Heart right ventricle (tissue), 16 donors: ENCODE results near the gene CNOT4. TPM values are rescaled to one million over a fixed set of nuclear protein-coding genes. Genes with fewer than 3 reads are reported as not detected.
"Not testable (repeated sequence)": the region's sequence is repeated elsewhere in the genome, so short reads cannot be mapped to it uniquely, and the experiment has no call there.

Experiments
- ATAC-seq, 8 donors: fragments of 200-7000 bp; cut with Tn5 transposase; one replicate each; pipeline ENCODE4 v1.9.1; 2020; ENCODE audit warnings: mild to moderate bottlenecking in 8 of 8, moderate library complexity in 8 of 8, moderate number of reproducible peaks in 1 of 8
- DNase-seq, 2 donors: peaks; one replicate each; pipeline ENCODE4 v3.0.0-alpha.2; 2020
- H3K27ac ChIP-seq, 10 donors: fragments of 200-600 bp; sonication (generic) in 2 of 10; one replicate each; pipeline versions ENCODE4 v1.5.0 to v1.8.0; 2020 to 2022; ENCODE audit warnings: mild to moderate bottlenecking in 3 of 10
- H3K27me3 ChIP-seq, 7 donors: fragments of 200-600 bp; one replicate each; pipeline ENCODE4 v1.8.0; 2021 to 2022; ENCODE audit warnings: mild to moderate bottlenecking in 2 of 7
- H3K36me3 ChIP-seq, 9 donors: fragments of 200-600 bp; sonication (generic) in 1 of 9; one replicate each; pipeline versions ENCODE4 v1.5.0 to v1.8.0; 2020 to 2022; ENCODE audit warnings: mild to moderate bottlenecking in 2 of 9
- H3K4me1 ChIP-seq, 9 donors: fragments of 200-600 bp; sonication (generic) in 1 of 9; one replicate each; pipeline versions ENCODE4 v1.5.0 to v1.8.0; 2020 to 2022; ENCODE audit warnings: mild to moderate bottlenecking in 4 of 9
- H3K4me3 ChIP-seq, 10 donors: fragments of 200-600 bp; sonication (generic) in 2 of 10; one replicate each; pipeline versions ENCODE4 v1.5.0 to v1.8.0; 2020 to 2022; ENCODE audit warnings: mild to moderate bottlenecking in 7 of 10, moderate library complexity in 2 of 10
- H3K9me3 ChIP-seq, 11 donors: fragments of 200-600 bp in 10 of 11; sonication (generic) in 2 of 11; one replicate each; pipeline versions ENCODE4 v1.5.0 to v1.8.0; 2013 to 2022; ENCODE audit warnings: mild to moderate bottlenecking in 2 of 11, control low read depth in 1 of 11, moderate library complexity in 1 of 11
- WGBS, 2 donors: extraction: QIAGEN DNeasy Blood & Tissue Kit; methylation state at CpG; one replicate each; pipeline ENCODE4 v1.1.7; 2013; ENCODE audit warnings: inconsistent platforms in 1 of 2; 5-methylcytosine and 5-hydroxymethylcytosine counted together
- intact Hi-C, 10 donors: fragments of 100-400 bp; cut with DNase I; formaldehyde crosslinking; loops; one replicate each; pipeline versions ENCODE4 v1.11.1 to v1.14.2; 2022
- polyA plus RNA-seq, 2 donors: library from polyadenylated mRNA; stranded (reverse); fragments of 200-250 nt; gene quantifications; one replicate each; pipeline ENCODE4 v1.2.3, GENCODE V29; 2013
- total RNA-seq, 10 donors: library from RNA; stranded (reverse); fragmentation: NEBNext Ultra II Directional in 3 of 10; extraction: Animal tissue kit (Norgen Biotek cat#: 25700) in 3 of 10; gene quantifications; one replicate each; pipeline versions ENCODE4 v1.2.1 to v1.2.4, GENCODE V29; 2021 to 2023
- TF ChIP-seq, protein P1 (sequence below), 9 donors: fragments of 200-600 bp; sonication (generic) in 2 of 9; IDR thresholded peaks; one replicate each; pipeline versions ENCODE4 v1.5.0 to v1.8.0; 2021 to 2022; ENCODE audit warnings: antibody characterized with exemption in 9 of 9, mild to moderate bottlenecking in 5 of 9, moderate library complexity in 1 of 9
- donor health status: Arrhythmogenic right ventricular cardiomyopathy.
- donor health status: ischemic (EF 13 %, LVEDD 7.1; RV severe dilation, severe dysfunction).
- donor health status: healthy with polysubstance abuse.
- donor health status: DM: no; HTN: yes; CAD: no.
- donor health status: DM: no; HTN: no; CAD: no.
- donor health status: ischemic (EF 25% LVEDD 6.9; RV normal size, moderate dysfunction).
- donor health status: ischemic (EF 25% LVEDD 5.7; RV mildly dilated, moderate dysfunction).
- donor health status: healthy.
- donor health status: DM: yes; HTN: yes; CAD: no.
- donor health status: Ischemic cardiomyopathy.
- donor health status: ischemic (EF 35%, LVEDD 5.7; RV mildly dilated, moderate dysfunction).
- donor health status: nonischemic (EF 11% LVEDD 7.7; RV severe dilation, severe dysfunction).
- donor health status: DM: yes; HTN: yes; CAD: no.
- donor health status: PGD.
- donor health status: ischemic (EF 29% LVEDD 5.4; RV normal size, mild dysfunction).
- donor health status: nonischemic (EF 23%, LVEDD 6.1; RV moderate dilation, normal function).

Gene CNOT4
- total and polyA plus RNA-seq, 12 donors, result 5.2 to 31.7 (median 27.0) TPM

DNA sequence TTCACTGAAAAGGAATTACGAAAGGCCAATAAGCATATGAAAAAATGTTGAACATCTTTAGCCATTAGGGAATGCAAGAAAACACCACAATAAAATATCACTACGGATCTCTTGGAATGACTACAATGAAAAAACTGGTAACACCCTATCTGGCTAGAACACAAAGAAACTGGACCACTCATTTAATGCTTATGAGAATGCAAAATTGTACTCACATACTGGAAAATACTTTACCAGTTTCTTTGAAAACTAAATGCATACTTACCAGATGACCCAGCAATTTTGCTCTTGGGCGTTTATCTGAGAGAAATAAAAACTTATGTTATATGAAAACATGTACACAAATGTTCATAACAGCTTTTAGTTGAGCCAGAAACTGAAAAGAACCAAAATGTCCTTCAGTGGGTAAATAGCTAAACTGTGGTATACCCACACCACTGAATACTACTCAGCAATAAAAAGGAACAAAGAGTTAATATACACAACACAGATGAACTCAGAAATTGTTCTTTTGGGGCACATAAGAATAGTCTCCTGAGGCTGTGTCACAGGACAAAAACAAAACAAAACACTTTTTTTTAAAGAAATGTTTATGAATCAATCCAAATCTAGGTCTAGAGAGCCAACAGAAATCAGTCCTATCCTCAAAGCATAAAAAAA, 23.5 kb downstream of the CNOT4 start:
- H3K36me3 ChIP-seq, result no peaks in the 10 kb centered on the region
- H3K9me3 ChIP-seq, result no peaks in the 10 kb centered on the region
- no peak overlapping the region for H3K27ac ChIP-seq
- intact Hi-C loops, result loop anchor here in 1 of 10 donors (5.0 kb wide), 1 partner anchor 256 kb away; no protein-coding TSS in a partner anchor
- TF ChIP-seq, protein P1, sequence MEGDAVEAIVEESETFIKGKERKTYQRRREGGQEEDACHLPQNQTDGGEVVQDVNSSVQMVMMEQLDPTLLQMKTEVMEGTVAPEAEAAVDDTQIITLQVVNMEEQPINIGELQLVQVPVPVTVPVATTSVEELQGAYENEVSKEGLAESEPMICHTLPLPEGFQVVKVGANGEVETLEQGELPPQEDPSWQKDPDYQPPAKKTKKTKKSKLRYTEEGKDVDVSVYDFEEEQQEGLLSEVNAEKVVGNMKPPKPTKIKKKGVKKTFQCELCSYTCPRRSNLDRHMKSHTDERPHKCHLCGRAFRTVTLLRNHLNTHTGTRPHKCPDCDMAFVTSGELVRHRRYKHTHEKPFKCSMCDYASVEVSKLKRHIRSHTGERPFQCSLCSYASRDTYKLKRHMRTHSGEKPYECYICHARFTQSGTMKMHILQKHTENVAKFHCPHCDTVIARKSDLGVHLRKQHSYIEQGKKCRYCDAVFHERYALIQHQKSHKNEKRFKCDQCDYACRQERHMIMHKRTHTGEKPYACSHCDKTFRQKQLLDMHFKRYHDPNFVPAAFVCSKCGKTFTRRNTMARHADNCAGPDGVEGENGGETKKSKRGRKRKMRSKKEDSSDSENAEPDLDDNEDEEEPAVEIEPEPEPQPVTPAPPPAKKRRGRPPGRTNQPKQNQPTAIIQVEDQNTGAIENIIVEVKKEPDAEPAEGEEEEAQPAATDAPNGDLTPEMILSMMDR (IDR thresholded peaks at IDR 0.05), result no peak
- 70 to 77% methylated on average over 3 of the region's 3 CpGs for WGBS, 2 donors
- H3K27me3 ChIP-seq, result no peaks in the 10 kb centered on the region
- no peak for ATAC-seq
- H3K4me3 ChIP-seq, result no peak overlapping the region
- H3K4me1 ChIP-seq, result peaks cover 0 to 32% (median 12%) of the 10 kb centered on the region in 9 donors
- no peak for DNase-seq

DNA sequence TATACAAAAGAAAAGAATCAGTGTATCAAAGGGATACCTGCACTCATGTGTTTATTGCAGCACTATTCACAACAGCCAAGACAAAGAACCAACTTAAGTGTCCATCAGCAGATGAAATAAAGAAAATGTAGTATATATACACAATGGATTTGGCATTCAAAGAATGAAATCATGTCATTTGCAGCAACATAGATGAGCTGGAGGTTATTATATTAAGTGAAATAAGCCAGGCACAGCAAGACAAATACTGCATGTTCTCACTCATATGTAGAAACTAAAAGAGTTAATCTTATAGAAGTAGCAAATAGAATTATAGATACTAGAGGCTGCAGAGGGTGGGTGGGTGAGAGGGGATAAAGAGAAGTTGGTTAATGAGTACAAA, 28.3 kb downstream of the CNOT4 start:
- ATAC-seq, result no peak

DNA sequence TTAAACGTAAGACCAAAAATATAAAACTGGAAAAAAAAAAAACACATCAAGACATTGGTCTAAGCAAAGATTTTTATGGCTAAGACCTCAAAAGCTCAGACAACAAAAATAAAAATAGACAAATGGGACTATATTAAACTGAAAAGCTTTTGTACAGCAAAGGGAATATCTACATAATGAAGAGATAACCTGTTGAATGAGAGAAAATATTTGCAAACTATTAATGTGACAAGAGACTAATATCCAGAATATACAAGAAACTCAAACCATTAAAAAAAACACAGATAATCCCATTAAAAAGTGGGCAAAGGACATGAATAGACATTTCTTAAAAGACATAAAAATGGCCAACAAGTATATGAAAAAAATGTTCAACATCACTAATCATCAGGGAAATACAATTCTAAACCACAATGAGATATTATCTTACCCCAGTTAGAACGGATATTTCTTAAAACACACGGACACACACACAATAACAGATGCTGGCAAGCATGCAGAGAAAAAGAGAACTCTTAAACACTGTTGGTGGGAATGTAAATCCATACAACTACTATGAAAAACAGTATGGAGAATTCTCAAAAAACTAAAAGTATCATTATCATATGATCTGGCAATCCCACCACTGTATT, 28.8 kb downstream of the CNOT4 start:
- peaks cover 0 to 9% (median 0%) of the 10 kb centered on the region in 9 donors for H3K36me3 ChIP-seq
- DNase-seq, result no peak
- ATAC-seq, result no peak
- H3K4me3 ChIP-seq, result no peak overlapping the region
- H3K9me3 ChIP-seq, result no peaks in the 10 kb centered on the region
- TF ChIP-seq, protein P1 (IDR thresholded peaks at IDR 0.05), result no peak
- 53 to 57% methylated on average over 3 of the region's 3 CpGs for WGBS, 2 donors
- H3K27ac ChIP-seq, result no peak overlapping the region
- no peaks in the 10 kb centered on the region for H3K27me3 ChIP-seq
- H3K4me1 ChIP-seq, result peaks cover 0 to 16% (median 10%) of the 10 kb centered on the region in 9 donors
- intact Hi-C loops, result no loop called here

More for the DNA sequence above, 28.3 kb downstream of the CNOT4 start:
- Histone ChIP-seq H3K36me3 (peaks cover 0 to 9% (median 0%) of the 10 kb centered on the region in 9 donors), H3K4me3 (no peak overlapping the region), H3K4me1 (peaks cover 0 to 16% (median 12%) of the 10 kb centered on the region in 9 donors), H3K27me3 (no peaks in the 10 kb centered on the region), H3K9me3 (no peaks in the 10 kb centered on the region), H3K27ac (no peak overlapping the region)
- TF ChIP-seq, protein P1 (IDR thresholded peaks at IDR 0.05), result no peak
- intact Hi-C loops, result no loop called here
- DNase-seq, result no peak

DNA sequence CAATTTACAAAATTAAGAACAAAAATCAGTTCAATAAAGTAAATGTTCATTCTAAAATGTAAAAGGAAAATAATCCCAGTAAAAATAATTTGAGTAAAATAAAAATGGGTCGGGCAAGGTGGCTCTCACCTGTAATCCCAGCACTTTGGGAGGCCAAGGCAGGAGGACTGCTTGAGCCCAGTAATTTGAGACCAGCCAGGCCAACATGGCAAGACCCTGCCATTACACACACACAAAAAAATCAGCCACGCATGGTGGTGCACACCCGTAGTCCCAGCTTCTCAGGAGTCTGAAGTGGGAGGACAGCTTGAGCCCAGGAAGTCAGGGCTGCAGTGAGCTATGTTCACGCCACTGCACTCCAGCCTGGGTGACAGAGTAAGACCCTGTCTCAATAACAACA, 34.4 kb downstream of the CNOT4 start:
- intact Hi-C loops, result no loop called here
- H3K9me3 ChIP-seq, result no peaks in the 10 kb centered on the region

DNA sequence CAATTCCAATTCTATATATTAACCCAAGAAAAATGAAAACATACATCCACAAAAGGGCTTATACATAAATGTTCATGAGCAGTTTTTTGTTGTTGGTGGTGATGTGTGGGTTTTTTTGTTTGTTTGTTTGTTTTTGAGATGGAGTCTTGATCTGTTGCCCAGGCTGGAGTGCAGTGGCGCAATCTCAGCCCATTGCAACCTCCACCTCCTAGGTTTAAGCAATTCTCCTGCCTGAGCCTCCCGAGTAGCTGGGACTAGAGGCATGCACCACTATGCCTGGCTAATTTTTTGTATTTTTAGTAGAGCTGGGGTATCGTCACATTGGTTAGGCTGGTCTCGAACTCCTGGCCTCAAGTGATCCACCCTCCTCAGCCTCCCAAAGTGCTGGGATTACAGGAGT, 40.2 kb downstream of the CNOT4 start:
- intact Hi-C loops, ATAC-seq, H3K9me3 ChIP-seq, H3K4me3 ChIP-seq, H3K36me3 ChIP-seq, H3K27me3 ChIP-seq, H3K4me1 ChIP-seq, H3K27ac ChIP-seq, DNase-seq: not testable (repeated sequence)
- WGBS, 2 donors, result 96 to 99% methylated on average over 4 of the region's 4 CpGs

More for the DNA sequence above, 34.4 kb downstream of the CNOT4 start:
- Histone ChIP-seq H3K4me1 (peaks cover 0 to 5% (median 0%) of the 10 kb centered on the region in 9 donors), H3K27me3 (no peaks in the 10 kb centered on the region), H3K27ac (no peak overlapping the region), H3K36me3 (peaks cover 0 to 9% (median 0%) of the 10 kb centered on the region in 9 donors), H3K4me3 (no peak overlapping the region)
- TF ChIP-seq, protein P1 (IDR thresholded peaks at IDR 0.05), result no peak
- DNase-seq (no peak), ATAC-seq (no peak)
- WGBS, 2 donors, result 94 to 96% methylated on average over 4 of the region's 4 CpGs
